PC-3 (cell line): ENCODE results near the gene WDR91.

Experiments used
- EZH2 ChIP-seq: fragments of 300-600 bp; sonication (generic); IDR thresholded peaks from one replicate; pipeline ENCODE4 v1.6.1; 2017; ENCODE audit warnings: antibody characterized with exemption, mild to moderate bottlenecking, low read length; ENCODE audit not compliant: unreplicated experiment
- EZH2phosphoT487 ChIP-seq: fragments of 300-600 bp; sonication (generic); IDR thresholded peaks from 2 replicates; pipeline ENCODE4 v1.6.1; 2018; ENCODE audit warnings: mild to moderate bottlenecking, antibody characterized with exemption, low read length, borderline replicate concordance
- TF ChIP-seq, protein P1 (sequence below): fragments of 300-600 bp; sonication (generic); conservative IDR thresholded peaks from 2 replicates; pipeline ENCODE4 v1.5.1; 2017; ENCODE audit warnings: antibody characterized with exemption, low read depth, mild to moderate bottlenecking, low read length

DNA sequence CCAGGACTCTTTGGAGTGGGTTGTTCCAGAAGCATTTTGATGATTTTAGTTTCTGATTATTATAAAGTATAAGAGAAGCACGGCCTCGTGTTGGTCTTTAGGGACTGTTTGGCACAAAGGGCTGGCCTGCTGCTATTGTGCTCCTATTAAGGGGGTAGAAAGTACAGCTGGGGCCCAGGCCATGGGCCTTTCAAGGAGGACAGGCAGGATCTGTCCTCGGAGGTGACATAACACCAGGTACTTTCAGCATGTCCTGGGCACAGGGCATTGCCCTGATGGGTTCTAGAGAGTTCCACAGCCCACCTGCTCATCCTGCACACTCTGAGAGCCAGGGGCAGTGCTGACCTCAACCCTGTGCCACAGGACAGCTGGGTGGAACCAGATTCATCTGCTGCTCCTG lies 47.3 kb upstream of the WDR91 start:
- TF ChIP-seq, protein P1, sequence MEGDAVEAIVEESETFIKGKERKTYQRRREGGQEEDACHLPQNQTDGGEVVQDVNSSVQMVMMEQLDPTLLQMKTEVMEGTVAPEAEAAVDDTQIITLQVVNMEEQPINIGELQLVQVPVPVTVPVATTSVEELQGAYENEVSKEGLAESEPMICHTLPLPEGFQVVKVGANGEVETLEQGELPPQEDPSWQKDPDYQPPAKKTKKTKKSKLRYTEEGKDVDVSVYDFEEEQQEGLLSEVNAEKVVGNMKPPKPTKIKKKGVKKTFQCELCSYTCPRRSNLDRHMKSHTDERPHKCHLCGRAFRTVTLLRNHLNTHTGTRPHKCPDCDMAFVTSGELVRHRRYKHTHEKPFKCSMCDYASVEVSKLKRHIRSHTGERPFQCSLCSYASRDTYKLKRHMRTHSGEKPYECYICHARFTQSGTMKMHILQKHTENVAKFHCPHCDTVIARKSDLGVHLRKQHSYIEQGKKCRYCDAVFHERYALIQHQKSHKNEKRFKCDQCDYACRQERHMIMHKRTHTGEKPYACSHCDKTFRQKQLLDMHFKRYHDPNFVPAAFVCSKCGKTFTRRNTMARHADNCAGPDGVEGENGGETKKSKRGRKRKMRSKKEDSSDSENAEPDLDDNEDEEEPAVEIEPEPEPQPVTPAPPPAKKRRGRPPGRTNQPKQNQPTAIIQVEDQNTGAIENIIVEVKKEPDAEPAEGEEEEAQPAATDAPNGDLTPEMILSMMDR, result no peak
- no peak for TF ChIP-seq EZH2
- no peak for TF ChIP-seq EZH2phosphoT487
